Renal pelvis (tissue), 4 donors: ENCODE data around the gene RPS6KA2. TPM values are rescaled to one million over a fixed set of nuclear protein-coding genes. Genes with fewer than 3 reads are reported as not detected.

ENCODE experiments used
- DNase-seq: peaks from one replicate; pipeline ENCODE4 v3.0.0-alpha.2; 2013
- polyA plus RNA-seq, 3 donors: library from polyadenylated mRNA; unstranded; fragments of 120-200 nt; gene quantifications; one replicate each; pipeline ENCODE4 v1.2.1, GENCODE V29; 2013; ENCODE audit not compliant: insufficient read length in 3 of 3

The RPS6KA2 gene
- polyA plus RNA-seq, 3 donors = 27.8 to 29.6 (median 29.1) TPM

- DNase-seq = no peak
Measured at GRCh38 chr6:166470029-166470862, 156.8 kb downstream of the RPS6KA2 start.

- no peak for DNase-seq
Measured at GRCh38 chr6:166469426-166469961, 157.6 kb downstream of the RPS6KA2 start.

- no peak for DNase-seq
Measured at GRCh38 chr6:166467436-166468000, 159.5 kb downstream of the RPS6KA2 start.

GRCh38 chr6:166466178-166467122 lies 160.6 kb downstream of the RPS6KA2 start:
- no peak for DNase-seq

GRCh38 chr6:166465671-166466087 lies 161.4 kb downstream of the RPS6KA2 start:
- no peak for DNase-seq

- no peak for DNase-seq
Measured at GRCh38 chr6:166465003-166465399, 162.1 kb downstream of the RPS6KA2 start.

GRCh38 chr6:166464068-166465002 lies 162.7 kb downstream of the RPS6KA2 start:
- DNase-seq = no peak

- DNase-seq = no peak
Measured at GRCh38 chr6:166463359-166464067, 163.5 kb downstream of the RPS6KA2 start.

- DNase-seq = no peak
Measured at GRCh38 chr6:166462461-166463135, 164.5 kb downstream of the RPS6KA2 start.

GRCh38 chr6:166461821-166462460 lies 165.1 kb downstream of the RPS6KA2 start:
- DNase-seq = no peak

GRCh38 chr6:166460473-166461437 lies 166.3 kb downstream of the RPS6KA2 start:
- no peak for DNase-seq

- no peak for DNase-seq
Measured at GRCh38 chr6:166459906-166460305, 167.1 kb downstream of the RPS6KA2 start.

GRCh38 chr6:166459272-166459671 lies 167.8 kb downstream of the RPS6KA2 start:
- no peak for DNase-seq

- no peak for DNase-seq
Measured at GRCh38 chr6:166456395-166457156, 170.5 kb downstream of the RPS6KA2 start.

GRCh38 chr6:166454692-166455515 lies 172.1 kb downstream of the RPS6KA2 start:
- DNase-seq = no peak

GRCh38 chr6:166453651-166454050 lies 173.4 kb downstream of the RPS6KA2 start:
- no peak for DNase-seq
